ENCODE data around the gene SLC24A3. TPM values are rescaled to one million over a fixed set of nuclear protein-coding genes. Genes with fewer than 3 reads are reported as not detected.

SLC24A3 gene
- total RNA-seq, 1 donor from 2014 or later: 1.4 TPM

- intact Hi-C loops (cut with DNase I): no loop called here
- DNase-seq (ENCODE audit: missing footprints) (no peak), ATAC-seq (no peak)
Observed at GRCh38 chr20:19264191-19264590, 51.7 kb downstream of the SLC24A3 start.

DNA sequence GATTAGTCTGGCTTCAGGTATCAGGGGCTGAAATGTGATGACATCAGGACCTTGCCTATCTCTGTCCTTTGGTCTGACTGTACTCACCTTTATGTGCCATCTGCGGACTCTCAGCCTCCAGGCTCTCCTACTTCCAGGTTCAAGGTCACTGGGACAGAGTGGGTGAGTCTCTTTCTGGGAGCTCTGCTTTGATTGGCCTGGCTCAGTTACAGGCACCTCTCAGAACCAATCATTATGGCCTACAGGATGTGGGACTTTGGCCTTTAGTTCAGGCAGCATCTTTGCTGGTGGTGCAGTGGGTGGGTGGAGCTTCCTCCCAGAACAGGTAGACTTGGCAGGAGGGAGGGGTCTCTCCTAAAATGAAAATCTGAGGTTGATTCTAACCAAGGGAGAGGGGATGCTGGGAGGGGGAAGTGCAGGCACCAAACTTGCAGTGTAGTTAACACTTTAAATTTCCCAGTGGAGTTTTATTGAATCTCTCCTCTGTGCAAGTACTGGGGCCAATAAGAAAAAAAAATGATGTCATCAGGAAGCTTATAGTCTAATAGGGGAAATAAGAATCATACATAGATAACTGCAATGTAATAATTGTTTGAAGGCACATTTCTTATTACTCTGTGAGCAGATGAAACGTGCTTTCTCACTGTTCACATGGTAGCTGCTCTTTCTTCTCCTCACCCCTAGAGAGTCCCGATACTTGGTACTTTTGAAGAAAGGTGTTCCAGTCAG lies 53.4 kb downstream of the SLC24A3 start:
- intact Hi-C loops (cut with DNase I): no loop called here
- DNase-seq (ENCODE audit: missing footprints) (no peak), ATAC-seq (no peak)

DNA sequence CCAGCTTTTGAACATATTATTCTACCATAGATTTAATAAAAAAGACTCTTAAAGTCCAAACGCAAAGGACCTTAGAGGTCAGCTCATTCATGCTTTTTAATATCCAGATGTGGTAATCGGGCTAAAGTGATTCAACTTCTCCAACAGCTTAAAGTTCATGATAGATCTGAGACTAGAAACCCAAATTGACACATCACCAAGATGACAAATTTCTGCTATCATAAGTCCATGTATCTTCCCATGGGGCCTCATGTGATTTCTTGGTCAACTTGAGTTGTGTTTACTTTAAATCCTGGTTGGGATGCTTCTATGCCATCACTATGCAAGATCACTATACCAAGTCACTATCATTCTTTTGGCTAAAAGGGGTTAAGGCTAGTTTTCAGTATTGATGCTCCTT lies 56.0 kb downstream of the SLC24A3 start:
- intact Hi-C loops (cut with DNase I): no loop called here
- ATAC-seq: no peak

GRCh38 chr20:19269737-19270340 lies 57.4 kb downstream of the SLC24A3 start:
- intact Hi-C loops (cut with DNase I): no loop called here
- DNase-seq (ENCODE audit: missing footprints) (no peak), ATAC-seq (no peak)

More for the DNA sequence above, 56.0 kb downstream of the SLC24A3 start:
- DNase-seq (ENCODE audit: missing footprints): no peak

DNA sequence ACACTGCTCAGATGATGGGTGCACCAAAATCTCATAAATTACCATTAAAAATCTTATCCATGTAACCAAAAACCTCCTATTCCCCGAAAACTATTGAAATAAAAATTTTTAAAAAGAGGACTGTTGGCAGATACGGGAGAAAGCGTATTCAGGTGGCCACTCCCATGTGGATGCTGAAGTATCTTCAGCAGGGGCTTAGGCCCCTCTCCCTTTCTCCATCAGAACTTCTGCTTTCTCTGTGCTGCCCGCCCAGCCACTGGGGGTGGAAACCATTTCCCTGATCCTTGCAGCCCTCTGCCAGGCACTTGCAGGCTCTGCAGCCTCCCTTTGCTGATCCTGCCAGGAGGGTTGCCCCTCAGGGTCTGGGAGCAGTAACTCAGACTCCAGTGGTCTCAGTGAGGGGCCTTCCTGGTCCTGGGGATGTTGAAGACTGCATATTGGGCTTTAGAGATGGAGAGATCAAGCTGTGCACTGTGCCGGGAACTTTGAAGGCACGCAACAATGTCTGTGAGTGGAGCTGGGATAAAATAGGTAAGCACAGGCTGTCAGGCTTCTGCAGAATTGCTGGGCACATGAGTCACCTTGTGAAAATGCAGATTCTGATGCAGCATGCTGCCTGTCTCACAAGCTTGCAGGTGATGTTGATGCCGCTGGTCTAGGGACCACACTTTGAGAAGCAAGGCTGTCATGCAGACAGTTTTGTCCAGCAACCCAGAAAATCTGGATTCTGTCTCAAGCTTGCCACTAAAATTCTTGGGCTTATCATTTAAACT lies 59.6 kb downstream of the SLC24A3 start:
- DNase-seq (ENCODE audit: missing footprints): no peak
- no peak for ATAC-seq
- intact Hi-C loops (cut with DNase I): no loop called here

- ATAC-seq (no peak), DNase-seq (ENCODE audit: missing footprints) (no peak)
- intact Hi-C loops (cut with DNase I): no loop called here
Observed at GRCh38 chr20:19272976-19273654, 60.7 kb downstream of the SLC24A3 start.

DNA sequence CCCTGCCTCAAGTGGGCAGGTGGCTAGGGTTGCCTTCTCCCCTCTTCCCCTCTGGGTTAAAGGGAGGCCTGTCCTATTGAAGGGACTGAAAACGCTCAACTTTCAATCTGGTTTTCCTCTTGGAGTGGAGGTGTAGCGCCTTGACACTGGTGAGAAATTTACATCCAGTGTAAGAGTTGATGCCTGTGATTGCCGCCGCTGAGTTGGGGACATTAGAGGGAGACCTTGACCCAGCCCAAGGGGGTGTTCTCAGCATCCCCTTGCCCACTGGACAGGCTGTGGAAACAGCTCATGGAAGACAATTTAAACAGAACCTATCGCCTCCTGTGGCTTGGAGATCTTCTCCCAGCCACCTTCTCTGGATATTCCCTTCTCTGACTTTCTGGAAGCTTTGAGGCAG lies 61.6 kb downstream of the SLC24A3 start:
- intact Hi-C loops (cut with DNase I): no loop called here
- ATAC-seq: no peak
- DNase-seq (ENCODE audit: missing footprints): no peak

- intact Hi-C loops (cut with DNase I): no loop called here
Observed at GRCh38 chr20:19274412-19275015, 62.1 kb downstream of the SLC24A3 start.

DNA sequence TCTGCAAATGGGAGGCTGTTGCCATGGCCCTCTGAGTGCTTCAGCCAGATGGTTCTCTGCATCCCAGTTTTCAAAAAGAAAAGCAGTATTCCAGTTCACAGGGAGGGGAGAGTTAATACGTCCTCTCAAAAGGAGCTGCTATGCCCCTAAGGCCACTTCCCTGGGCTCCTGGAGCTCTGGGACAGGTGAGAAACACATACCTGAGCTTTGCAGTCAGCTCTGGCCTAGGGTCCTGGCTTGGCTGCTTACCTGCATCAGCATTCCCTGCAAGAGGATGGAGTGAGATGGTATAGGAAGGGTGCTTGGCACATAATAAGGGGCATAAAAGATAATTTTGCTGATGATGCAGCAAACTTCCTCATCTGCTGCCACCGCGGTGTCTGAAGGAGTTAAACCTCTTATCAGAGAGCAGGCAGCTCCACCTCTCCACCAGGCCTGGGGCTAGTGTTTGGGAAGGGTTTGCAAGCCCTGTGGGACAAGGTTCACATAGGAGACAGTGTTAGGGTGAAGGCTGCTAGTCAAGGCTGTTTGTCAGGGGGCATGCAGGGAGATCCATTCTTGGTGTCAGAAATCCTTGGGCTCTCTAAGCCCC lies 62.7 kb downstream of the SLC24A3 start:
- ATAC-seq: no peak
- intact Hi-C loops (cut with DNase I): no loop called here
- no peak for DNase-seq (ENCODE audit: missing footprints)

More at GRCh38 chr20:19274412-19275015, 62.1 kb downstream of the SLC24A3 start:
- DNase-seq (ENCODE audit: missing footprints) (peak; percentile 81), ATAC-seq (peak; percentile 67)

DNA sequence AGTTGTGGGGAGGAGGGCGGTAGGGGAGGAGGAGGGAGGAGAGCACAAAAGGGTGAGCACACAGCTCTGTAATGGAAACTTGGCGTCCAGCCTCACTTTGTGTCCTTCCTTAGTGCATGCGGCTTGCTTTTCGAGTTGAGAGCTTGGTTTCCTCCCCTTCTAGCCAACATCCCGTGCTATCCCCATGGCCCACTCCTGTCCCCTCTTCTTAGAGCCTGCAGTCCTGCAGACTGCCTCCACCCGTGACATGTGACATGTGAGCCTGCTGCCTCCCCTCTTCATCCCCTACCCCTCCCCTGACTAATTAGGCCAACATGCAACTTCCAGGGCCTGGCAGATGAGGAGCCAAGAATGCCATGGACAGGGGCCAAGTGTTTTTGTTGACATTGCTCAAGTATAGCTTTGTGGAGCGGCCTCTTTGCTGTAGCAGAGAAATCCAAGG lies 63.2 kb downstream of the SLC24A3 start:
- ATAC-seq (peak; percentile 89), DNase-seq (ENCODE audit: missing footprints) (no peak)

GRCh38 chr20:19277381-19277780 lies 64.9 kb downstream of the SLC24A3 start:
- intact Hi-C loops (cut with DNase I): no loop called here
- DNase-seq (ENCODE audit: missing footprints) (no peak), ATAC-seq (no peak)

More for the DNA sequence above, 63.2 kb downstream of the SLC24A3 start:
- intact Hi-C loops (cut with DNase I): no loop called here

- intact Hi-C loops (cut with DNase I): no loop called here
- ATAC-seq: no peak
- DNase-seq (ENCODE audit: missing footprints): no peak
Observed at GRCh38 chr20:19283490-19284025, 71.1 kb downstream of the SLC24A3 start.

DNA sequence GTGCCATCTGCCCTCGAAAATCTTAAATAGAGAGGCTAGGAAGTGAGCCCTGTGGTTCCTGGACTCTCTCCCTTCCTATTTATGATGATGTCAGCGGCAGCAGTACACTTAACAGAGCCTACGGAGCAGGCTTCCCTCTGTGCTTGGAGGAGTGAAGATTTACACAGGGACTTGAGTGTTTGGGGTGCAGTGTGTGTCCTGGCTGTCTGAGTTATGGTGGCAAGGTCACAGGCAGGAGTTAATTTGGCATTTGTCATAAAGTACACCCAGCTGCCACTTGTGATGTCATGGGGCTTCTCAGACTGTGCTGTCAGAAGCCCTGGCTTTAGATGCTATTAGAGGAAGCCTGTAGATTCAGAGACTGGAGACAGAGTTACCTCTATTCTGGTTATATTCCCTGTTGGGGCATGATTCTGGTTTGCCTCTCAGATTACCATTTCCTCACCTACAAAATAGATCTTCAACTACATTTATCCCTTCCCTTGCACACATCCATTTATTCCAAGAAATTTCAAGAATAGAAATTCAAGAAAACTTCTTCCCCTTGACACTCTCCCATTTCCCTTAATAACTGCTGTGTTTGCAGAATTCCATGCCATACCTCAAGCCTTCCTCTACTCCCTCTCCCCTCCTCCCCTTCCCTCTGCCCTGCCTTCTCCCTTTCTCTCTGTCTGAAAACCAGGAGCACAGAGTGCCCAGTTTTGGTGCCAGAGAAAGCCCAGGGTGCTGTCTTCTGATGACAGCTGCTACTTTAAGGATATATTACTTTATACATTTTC lies 72.1 kb downstream of the SLC24A3 start:
- ATAC-seq: no peak
- no peak for DNase-seq (ENCODE audit: missing footprints)
- intact Hi-C loops (cut with DNase I): no loop called here

- DNase-seq (ENCODE audit: missing footprints): no peak
- intact Hi-C loops (cut with DNase I): no loop called here
- no peak for ATAC-seq
Observed at GRCh38 chr20:19285436-19285835, 73.0 kb downstream of the SLC24A3 start.

DNA sequence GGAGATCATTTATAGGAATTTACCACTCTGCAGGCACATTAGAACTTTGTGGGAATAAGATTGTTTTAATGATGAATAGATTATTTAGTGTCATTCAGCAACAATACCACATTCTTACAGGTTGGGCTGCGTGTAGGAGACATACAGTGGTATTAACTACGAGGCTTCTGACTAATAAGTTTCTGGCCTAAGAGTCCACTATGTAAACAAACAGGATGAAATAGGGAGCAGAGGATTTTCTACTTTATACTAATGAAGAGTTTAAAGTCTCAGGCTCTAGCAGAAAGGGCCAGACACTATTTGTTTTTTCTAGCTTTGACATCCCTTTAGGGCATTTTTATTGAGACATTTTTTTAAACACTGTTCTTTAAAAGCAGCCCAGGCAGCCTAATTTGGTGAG lies 75.6 kb downstream of the SLC24A3 start:
- ATAC-seq (no peak), DNase-seq (ENCODE audit: missing footprints) (no peak)
- intact Hi-C loops (cut with DNase I): no loop called here

DNA sequence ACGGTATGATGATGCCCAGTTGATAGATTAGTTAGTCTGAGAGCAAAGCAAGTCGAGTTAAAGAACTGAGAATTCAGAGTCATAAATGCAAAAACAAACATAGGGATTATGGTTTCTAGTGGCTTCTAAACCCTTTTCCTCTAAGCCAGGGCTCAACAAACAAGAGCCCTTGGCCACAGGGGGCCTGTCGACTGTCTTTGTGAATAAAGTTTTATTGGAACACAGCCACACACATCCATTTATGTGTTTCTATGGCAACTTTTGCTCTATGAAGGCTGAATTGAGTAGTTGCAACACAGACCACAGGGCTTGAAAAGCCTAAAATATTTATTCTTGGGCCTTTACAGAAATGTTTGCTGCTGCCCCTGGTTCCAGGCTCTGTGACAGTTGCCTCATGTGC lies 76.2 kb downstream of the SLC24A3 start:
- ATAC-seq: no peak

DNA sequence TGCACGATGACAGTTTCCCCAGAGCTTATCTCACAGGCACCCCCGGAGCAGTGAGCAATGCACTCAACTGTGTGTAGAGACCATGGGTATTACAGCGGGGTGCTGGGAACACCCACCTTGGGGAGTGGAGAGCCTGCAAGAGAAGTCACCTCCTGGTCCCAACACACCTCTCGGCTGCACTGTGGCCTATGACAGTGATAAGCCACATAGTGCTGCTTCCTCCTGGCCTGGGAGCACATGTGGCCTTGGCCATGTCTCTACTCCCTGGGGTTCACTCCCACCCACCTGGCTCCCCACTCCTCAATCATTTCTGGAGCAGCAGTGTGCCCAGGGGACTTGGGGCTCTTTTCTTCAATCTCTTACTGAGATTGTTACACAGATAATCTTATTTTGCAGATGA lies 77.0 kb downstream of the SLC24A3 start:
- ATAC-seq: no peak
- intact Hi-C loops (cut with DNase I): no loop called here
- DNase-seq (ENCODE audit: missing footprints): no peak

More for the DNA sequence above, 76.2 kb downstream of the SLC24A3 start:
- no peak for DNase-seq (ENCODE audit: missing footprints)
- intact Hi-C loops (cut with DNase I): no loop called here
